ENCODE data around the gene PIAS4. TPM values are rescaled to one million over a fixed set of nuclear protein-coding genes. Genes with fewer than 3 reads are reported as not detected.

Gene PIAS4
- total and polyA plus RNA-seq, 2 donors (not counting 3 experiments of a cell fraction or from before 2014, with no cell fraction given): 26.2 to 46.2 TPM

DNA sequence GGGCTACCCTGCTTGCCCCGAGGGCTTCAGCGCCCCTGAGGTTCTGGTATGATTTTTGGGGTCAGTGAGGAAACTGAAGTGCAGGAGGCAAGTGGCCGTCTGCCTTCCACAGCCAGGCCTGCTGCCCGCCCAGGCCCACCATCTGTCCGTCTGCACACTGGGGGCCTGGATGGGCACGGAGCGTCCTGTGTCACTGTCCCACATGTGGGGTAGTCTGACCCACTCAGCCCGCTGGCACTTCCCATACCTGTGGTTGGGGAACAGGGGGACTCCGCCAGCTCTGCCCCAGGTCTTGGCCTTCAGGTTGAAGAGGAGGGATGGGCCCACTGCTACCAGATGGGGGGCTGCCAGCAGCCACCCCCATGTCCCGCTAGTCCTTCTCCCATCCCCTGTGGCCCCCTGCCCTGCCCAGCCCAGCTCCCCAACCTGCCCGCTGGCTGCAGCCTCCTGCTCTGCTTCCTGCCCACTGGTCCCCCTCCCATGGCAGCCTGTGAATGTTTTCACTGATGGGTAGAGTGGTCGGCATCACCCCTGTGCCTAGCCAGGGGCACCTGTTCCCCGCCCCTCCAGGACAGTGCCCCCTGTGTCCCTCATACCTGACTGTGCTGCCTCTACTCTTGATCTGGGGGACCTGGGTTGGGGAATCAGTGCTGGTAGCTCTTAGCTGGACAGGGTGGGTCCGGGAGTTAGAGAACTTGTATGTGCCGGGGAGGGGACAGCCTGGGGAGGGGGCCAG lies 9.5 kb downstream of the PIAS4 start:
- CTCF ChIA-PET: no interaction called here
- H3K4me3 ChIP-seq (replicated peaks in 1 of 3; ENCODE audit: insufficient read depth in 1 of 3, low read depth in 1 of 3, low read length in 3 of 3): no peak overlapping the region
- no peaks in the 10 kb centered on the region for H4K20me1 ChIP-seq (replicated peaks; ENCODE audit: control insufficient read depth, extremely low read depth, insufficient read depth, low read length)

More for the DNA sequence above, 9.5 kb downstream of the PIAS4 start:
- Histone ChIP-seq H3K9me1 (replicated peaks; ENCODE audit: control insufficient read depth, extremely low read depth, insufficient read depth, low read length) (no peaks in the 10 kb centered on the region), H3K27me3 (ENCODE audit: control insufficient read depth in 2 of 2, insufficient read depth in 2 of 2, low read length in 2 of 2) (no peaks in the 10 kb centered on the region), H3K4me2 (ENCODE audit: insufficient read depth, low read length) (no peak overlapping the region), H3K9me3 (replicated peaks; ENCODE audit: control insufficient read depth, insufficient read depth, low read length) (no peaks in the 10 kb centered on the region), H3K79me2 (ENCODE audit: control insufficient read depth, insufficient read depth, low read length) (peaks cover 21% of the 10 kb centered on the region), H3K4me1 (ENCODE audit: control insufficient read depth, extremely low read depth, insufficient read depth, low read length) (no peaks in the 10 kb centered on the region), H3K27ac (ENCODE audit: insufficient read depth, low read depth, low read length) (no peak overlapping the region), H2AFZ (ENCODE audit: low read depth, low read length) (no peak overlapping the region), H3K36me3 (ENCODE audit: control insufficient read depth in 2 of 2, extremely low read depth in 1 of 2, insufficient read depth in 2 of 2, low read length in 2 of 2) (peaks cover 2 to 40% of the 10 kb centered on the region in 2 experiments), H3K9ac (replicated peaks; ENCODE audit: extremely low read depth, insufficient read depth, low read length) (no peak overlapping the region)
- DNase-seq (ENCODE audit: low read depth, low spot score) (no peak), FAIRE-seq (no peak)
- dilution Hi-C loops (cut with MboI; ENCODE audit: extremely low pct_ligation_motif_present, low sequenced_read_pairs): no loop called here
- no TSS peak for BruUV-seq (replicated peaks)
- TF ChIP-seq POLR2AphosphoS5 (IDR thresholded peaks at IDR 0.05; ENCODE audit: insufficient read depth, low read depth, low read length) (no peak), JUN (IDR thresholded peaks at IDR 0.05; ENCODE audit: borderline replicate concordance, insufficient read depth, insufficient read length, low read depth) (no peak), POLR2A (IDR thresholded peaks at IDR 0.05; ENCODE audit: low read depth, low read length) (no peak), EZH2 (IDR thresholded peaks at IDR 0.05; ENCODE audit: borderline replicate concordance, low read depth, low read length, severe bottlenecking) (no peak), FOS (IDR thresholded peaks at IDR 0.05; ENCODE audit: borderline replicate concordance, insufficient read depth, low read length) (no peak), MYC (IDR thresholded peaks at IDR 0.05; ENCODE audit: low read depth, low read length) (no peak), GATA2 (IDR thresholded peaks at IDR 0.05; ENCODE audit: insufficient read depth, insufficient read length, low read depth, low read length) (no peak)
- TF ChIP-seq, protein P1, sequence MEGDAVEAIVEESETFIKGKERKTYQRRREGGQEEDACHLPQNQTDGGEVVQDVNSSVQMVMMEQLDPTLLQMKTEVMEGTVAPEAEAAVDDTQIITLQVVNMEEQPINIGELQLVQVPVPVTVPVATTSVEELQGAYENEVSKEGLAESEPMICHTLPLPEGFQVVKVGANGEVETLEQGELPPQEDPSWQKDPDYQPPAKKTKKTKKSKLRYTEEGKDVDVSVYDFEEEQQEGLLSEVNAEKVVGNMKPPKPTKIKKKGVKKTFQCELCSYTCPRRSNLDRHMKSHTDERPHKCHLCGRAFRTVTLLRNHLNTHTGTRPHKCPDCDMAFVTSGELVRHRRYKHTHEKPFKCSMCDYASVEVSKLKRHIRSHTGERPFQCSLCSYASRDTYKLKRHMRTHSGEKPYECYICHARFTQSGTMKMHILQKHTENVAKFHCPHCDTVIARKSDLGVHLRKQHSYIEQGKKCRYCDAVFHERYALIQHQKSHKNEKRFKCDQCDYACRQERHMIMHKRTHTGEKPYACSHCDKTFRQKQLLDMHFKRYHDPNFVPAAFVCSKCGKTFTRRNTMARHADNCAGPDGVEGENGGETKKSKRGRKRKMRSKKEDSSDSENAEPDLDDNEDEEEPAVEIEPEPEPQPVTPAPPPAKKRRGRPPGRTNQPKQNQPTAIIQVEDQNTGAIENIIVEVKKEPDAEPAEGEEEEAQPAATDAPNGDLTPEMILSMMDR (IDR thresholded peaks at IDR 0.05; ENCODE audit: extremely low read depth in 1 of 2, insufficient read depth in 1 of 2, low read depth in 1 of 2, low read length in 2 of 2): no peak
- TF ChIP-seq, protein P2, sequence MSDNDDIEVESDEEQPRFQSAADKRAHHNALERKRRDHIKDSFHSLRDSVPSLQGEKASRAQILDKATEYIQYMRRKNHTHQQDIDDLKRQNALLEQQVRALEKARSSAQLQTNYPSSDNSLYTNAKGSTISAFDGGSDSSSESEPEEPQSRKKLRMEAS (IDR thresholded peaks at IDR 0.05; ENCODE audit: insufficient read depth, insufficient read length): no peak
- POLR2A ChIA-PET: interaction anchor here (0.7 kb wide), 1 partner anchor 163 kb away, joined by 4 read pairs; no protein-coding TSS in a partner anchor
- intact Hi-C loops (cut with micrococcal nuclease): no loop called here
